CD4-positive, alpha-beta T cell (primary cell): ENCODE data around the gene CASP10. TPM values are rescaled to one million over a fixed set of nuclear protein-coding genes. Genes with fewer than 3 reads are reported as not detected.

ENCODE experiments used
- ATAC-seq: fragments of 200-7000 bp; cut with Tn5 transposase; one replicate; pipeline ENCODE4 v1.10.0; 2022; ENCODE audit warnings: mild to moderate bottlenecking; ENCODE audit not compliant: poor library complexity
- CTCF ChIA-PET: fragments of 350-600 bp; sonication (Branson Sonifier 250); formaldehyde crosslinking; loops from one replicate; lab custom pipeline; 2021; ENCODE audit warnings: antibody characterized with exemption, inconsistent platforms; lab: Charles Lee
- POLR2A ChIA-PET: fragments of 350-600 bp; sonication (Branson Sonifier 250); formaldehyde crosslinking; loops from one replicate; lab custom pipeline; 2021; ENCODE audit warnings: antibody characterized with exemption, inconsistent platforms; lab: Charles Lee
- DNase-seq, 14 experiments: peaks; one replicate each; pipeline ENCODE4 v3.0.0-alpha.2; 2013 to 2020; ENCODE audit warnings: mixed read lengths in 2 of 14
- H3K27ac ChIP-seq, 2 donors: one replicate each; pipeline versions ENCODE4 v1.5.1 to v1.7.0; 2013; ENCODE audit warnings: low read length in 2 of 2, low read depth in 1 of 2, mild to moderate bottlenecking in 1 of 2
- H3K27me3 ChIP-seq, 2 experiments: 1 replicate in 1 of 2; 2 replicates in 1 of 2; pipeline versions ENCODE4 v1.6.1 to v1.7.0; 2013; ENCODE audit warnings: low read length in 2 of 2, control low read depth in 1 of 2, mild to moderate bottlenecking in 1 of 2, moderate library complexity in 1 of 2; ENCODE audit not compliant: insufficient read depth in 2 of 2, control insufficient read depth in 1 of 2
- H3K36me3 ChIP-seq: one replicate; pipeline ENCODE4 v1.6.1; 2013; ENCODE audit warnings: low read length, control low read depth; ENCODE audit not compliant: insufficient read depth
- H3K4me1 ChIP-seq: one replicate; pipeline ENCODE4 v1.6.1; 2013; ENCODE audit warnings: low read length, control low read depth; ENCODE audit not compliant: insufficient read depth
- H3K4me3 ChIP-seq: one replicate; pipeline ENCODE4 v1.5.1; 2013; ENCODE audit warnings: mild to moderate bottlenecking, low read length, moderate library complexity
- H3K9me3 ChIP-seq, 2 experiments: 1 replicate in 1 of 2; 2 replicates in 1 of 2; pipeline versions ENCODE4 v1.6.1 to v1.7.0; 2013; ENCODE audit warnings: low read length in 2 of 2, mild to moderate bottlenecking in 2 of 2, control low read depth in 1 of 2, moderate library complexity in 1 of 2; ENCODE audit not compliant: control insufficient read depth in 1 of 2, insufficient read depth in 1 of 2
- H3K27ac Mint-ChIP-seq: one replicate; pipeline ENCODE4 v1.8.0; 2020; ENCODE audit warnings: mixed read lengths
- H3K27me3 Mint-ChIP-seq: one replicate; pipeline ENCODE4 v1.8.0; 2021; ENCODE audit warnings: mixed read lengths
- H3K36me3 Mint-ChIP-seq: one replicate; pipeline ENCODE4 v1.8.0; 2021; ENCODE audit warnings: low read depth, mixed read lengths
- H3K4me1 Mint-ChIP-seq: one replicate; pipeline ENCODE4 v1.8.0; 2021; ENCODE audit warnings: low read depth, mixed read lengths
- H3K4me3 Mint-ChIP-seq: one replicate; pipeline ENCODE4 v1.8.0; 2020; ENCODE audit warnings: mild to moderate bottlenecking, mixed read lengths
- H3K9me3 Mint-ChIP-seq: one replicate; pipeline ENCODE4 v1.8.0; 2020; ENCODE audit warnings: mixed read lengths
- intact Hi-C, 2 experiments: fragments of 100-400 bp; cut with DNase I in 1 of 2; cut with micrococcal nuclease in 1 of 2; formaldehyde crosslinking; loops; one replicate each; pipeline versions ENCODE4 v1.15.1 to v1.9.0; 2023 to 2025; cut with DNase I, micrococcal nuclease
- total RNA-seq, 174 experiments: library from RNA in 2 of 174; stranded (reverse) in 2 of 174; gene quantifications; one replicate each; pipeline ENCODE4 v1.2.3 and lab custom pipeline; 2021 to 2026
- TF ChIP-seq, protein P1 (sequence below): fragments of 200-600 bp; IDR thresholded peaks from one replicate; pipeline ENCODE4 v1.8.0; 2022; ENCODE audit warnings: antibody characterized with exemption, mild to moderate bottlenecking

CASP10 gene
- total RNA-seq, 2 experiments from 2014 or later = 12.6 to 13.7 TPM

DNA sequence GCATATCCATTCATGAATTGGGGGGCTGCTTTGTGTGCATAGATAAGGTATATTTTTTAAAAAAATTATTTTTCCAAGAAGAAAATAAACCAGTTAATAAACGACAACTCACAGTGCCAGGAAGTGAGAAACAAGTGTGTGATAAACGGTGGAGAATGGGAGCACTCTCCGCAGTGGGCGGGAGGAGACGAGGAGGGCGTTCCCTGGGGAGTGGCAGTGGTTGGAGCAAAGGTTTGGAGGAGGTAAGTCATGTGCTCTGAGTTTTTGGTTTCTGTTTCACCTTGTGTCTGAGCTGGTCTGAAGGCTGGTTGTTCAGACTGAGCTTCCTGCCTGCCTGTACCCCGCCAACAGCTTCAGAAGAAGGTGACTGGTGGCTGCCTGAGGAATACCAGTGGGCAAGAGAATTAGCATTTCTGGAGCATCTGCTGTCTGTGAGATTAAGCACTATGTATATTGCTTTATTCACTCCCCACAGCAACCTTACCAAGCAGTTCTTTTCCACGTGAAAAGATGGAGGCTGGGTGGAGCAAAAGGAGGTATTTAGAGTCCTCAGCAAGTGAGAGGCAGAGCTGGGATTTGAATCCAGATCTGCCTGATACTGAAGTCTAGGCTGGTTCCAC is 50.4 kb downstream of the CASP10 start:
- ChIA-PET CTCF (interaction anchor here (1.0 to 4.5 kb wide), 16 partner anchors 13 to 327 kb away, joined by 3 to 105 read pairs (median 20); partner anchors contain the start of genes CASP10, CASP8, ORC2 and STRADB), POLR2A (interaction anchor here (0.7 to 3.3 kb wide), 37 partner anchors 9 to 547 kb away, joined by 3 to 120 read pairs (median 6); partner anchors contain the start of genes ALS2, CASP10, CASP8 and CFLAR)
- H3K9me3 Mint-ChIP-seq = no peaks in the 10 kb centered on the region
- ATAC-seq (peak; percentile 89), DNase-seq (peak; percentile 60 to 96 (median 80))
- H3K4me1 Mint-ChIP-seq = peaks cover 76% of the 10 kb centered on the region
- peaks cover 10% of the 10 kb centered on the region for H3K36me3 ChIP-seq
- H3K4me3 Mint-ChIP-seq = peak overlapping the region; percentile 97
- intact Hi-C loops = loop anchor here (2.0 to 10.0 kb wide), 9 partner anchors 21 to 944 kb away; partner anchors contain the start of genes TMEM237 (in 2 of the 2), ALS2 (in 1 of the 2), CFLAR (in 1 of the 2) and HYCC2 (in 1 of the 2)
- TF ChIP-seq, protein P1, sequence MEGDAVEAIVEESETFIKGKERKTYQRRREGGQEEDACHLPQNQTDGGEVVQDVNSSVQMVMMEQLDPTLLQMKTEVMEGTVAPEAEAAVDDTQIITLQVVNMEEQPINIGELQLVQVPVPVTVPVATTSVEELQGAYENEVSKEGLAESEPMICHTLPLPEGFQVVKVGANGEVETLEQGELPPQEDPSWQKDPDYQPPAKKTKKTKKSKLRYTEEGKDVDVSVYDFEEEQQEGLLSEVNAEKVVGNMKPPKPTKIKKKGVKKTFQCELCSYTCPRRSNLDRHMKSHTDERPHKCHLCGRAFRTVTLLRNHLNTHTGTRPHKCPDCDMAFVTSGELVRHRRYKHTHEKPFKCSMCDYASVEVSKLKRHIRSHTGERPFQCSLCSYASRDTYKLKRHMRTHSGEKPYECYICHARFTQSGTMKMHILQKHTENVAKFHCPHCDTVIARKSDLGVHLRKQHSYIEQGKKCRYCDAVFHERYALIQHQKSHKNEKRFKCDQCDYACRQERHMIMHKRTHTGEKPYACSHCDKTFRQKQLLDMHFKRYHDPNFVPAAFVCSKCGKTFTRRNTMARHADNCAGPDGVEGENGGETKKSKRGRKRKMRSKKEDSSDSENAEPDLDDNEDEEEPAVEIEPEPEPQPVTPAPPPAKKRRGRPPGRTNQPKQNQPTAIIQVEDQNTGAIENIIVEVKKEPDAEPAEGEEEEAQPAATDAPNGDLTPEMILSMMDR = no peak
- peak overlapping the region; percentile 95 for H3K27ac Mint-ChIP-seq
- no peaks in the 10 kb centered on the region for H3K27me3 ChIP-seq
- no peaks in the 10 kb centered on the region for H3K27me3 Mint-ChIP-seq
- peak overlapping the region; percentile 80 for H3K4me3 ChIP-seq
- H3K36me3 Mint-ChIP-seq = peaks cover 30% of the 10 kb centered on the region
- H3K4me1 ChIP-seq = peaks cover 47% of the 10 kb centered on the region
- H3K27ac ChIP-seq = peak overlapping the region; percentile 77 to 86
- H3K9me3 ChIP-seq = no peaks in the 10 kb centered on the region

DNA sequence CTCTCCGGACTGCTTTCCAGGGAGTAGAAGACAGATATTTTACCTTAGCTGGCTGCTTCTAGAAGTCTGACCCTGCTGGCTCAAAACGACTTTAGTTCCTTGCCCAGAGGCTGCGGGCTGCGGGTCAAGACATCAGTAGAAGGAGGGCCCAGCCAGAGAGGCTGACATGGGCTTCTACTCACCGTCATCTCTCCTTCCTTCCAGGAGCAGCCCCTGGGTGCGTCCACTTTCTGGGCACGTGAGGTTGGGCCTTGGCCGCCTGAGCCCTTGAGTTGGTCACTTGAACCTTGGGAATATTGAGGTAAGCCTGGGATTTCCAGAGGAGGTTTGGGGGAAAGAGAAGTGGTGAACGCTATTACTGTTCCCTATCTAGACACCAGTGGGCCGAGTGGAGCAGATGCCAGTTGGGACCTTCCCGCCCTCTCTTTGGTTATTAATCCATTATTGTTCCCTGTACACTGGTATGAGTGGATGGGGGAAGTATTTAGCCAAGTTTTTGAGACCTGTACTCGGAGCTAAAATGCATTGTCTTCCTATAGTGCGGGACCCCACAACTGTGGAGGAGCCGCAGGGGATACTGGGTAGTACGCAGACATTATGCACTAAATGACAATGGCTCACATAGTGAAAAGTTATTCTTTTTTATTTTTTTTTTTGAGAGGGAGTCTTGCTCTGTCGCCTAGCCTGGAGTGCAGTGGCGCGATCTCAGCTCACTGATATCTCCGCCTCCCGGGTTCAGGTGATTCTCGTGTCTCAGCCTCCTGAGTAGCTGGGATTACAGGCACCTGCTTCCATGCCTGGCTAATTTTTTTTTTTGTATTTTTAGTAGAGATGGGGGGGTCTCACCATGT is 51.1 kb downstream of the CASP10 start:
- peak in 4 of 14 experiments; percentile 13 to 47 (median 36) for DNase-seq
- no peaks in the 10 kb centered on the region for H3K27me3 ChIP-seq
- H3K27ac ChIP-seq = peak overlapping the region; percentile 77 to 86
- Mint-ChIP-seq H3K27me3 (no peaks in the 10 kb centered on the region), H3K4me3 (peak overlapping the region; percentile 97), H3K27ac (peak overlapping the region; percentile 95), H3K4me1 (peaks cover 69% of the 10 kb centered on the region), H3K36me3 (peaks cover 30% of the 10 kb centered on the region), H3K9me3 (no peaks in the 10 kb centered on the region)
- no peak for ATAC-seq
- TF ChIP-seq, protein P1 = no peak
- H3K4me3 ChIP-seq = peak overlapping the region; percentile 80
- H3K4me1 ChIP-seq = peaks cover 42% of the 10 kb centered on the region
- intact Hi-C loops = loop anchor here (2.0 to 10.0 kb wide), 9 partner anchors 21 to 943 kb away; partner anchors contain the start of genes TMEM237 (in 2 of the 2), ALS2 (in 1 of the 2), CFLAR (in 1 of the 2) and HYCC2 (in 1 of the 2)
- ChIA-PET CTCF (interaction anchor here (1.0 to 4.5 kb wide), 14 partner anchors 13 to 270 kb away, joined by 3 to 105 read pairs (median 20); partner anchors contain the start of genes CASP10, CASP8, ORC2 and STRADB), POLR2A (interaction anchor here (0.6 to 3.3 kb wide), 38 partner anchors 8 to 547 kb away, joined by 3 to 120 read pairs (median 5); partner anchors contain the start of genes ALS2, CASP10, CASP8 and CFLAR)
- H3K9me3 ChIP-seq = no peaks in the 10 kb centered on the region
- peaks cover 10% of the 10 kb centered on the region for H3K36me3 ChIP-seq

DNA sequence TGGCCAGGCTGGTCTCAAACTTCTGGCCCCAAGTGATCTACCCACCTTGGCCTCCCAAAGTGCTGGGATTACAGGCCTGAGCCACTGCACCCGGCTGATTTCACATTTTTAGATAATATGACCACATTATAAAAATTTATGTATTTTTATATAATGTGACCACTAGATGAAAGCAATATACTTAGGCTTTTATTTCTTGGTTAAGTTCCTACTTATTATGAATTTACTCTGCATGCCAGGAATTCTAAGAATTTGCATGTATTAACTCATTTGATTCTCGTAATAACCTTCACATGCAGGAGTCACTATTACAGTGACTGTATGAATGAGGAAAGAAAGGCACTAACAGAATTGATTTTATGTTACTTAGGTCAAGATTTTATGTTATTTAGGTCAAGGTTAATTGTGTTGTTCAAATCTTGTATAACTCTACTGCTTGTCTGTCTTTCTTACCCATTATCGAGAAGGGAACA is 51.8 kb downstream of the CASP10 start:
- H3K27me3 ChIP-seq = no peaks in the 10 kb centered on the region
- Mint-ChIP-seq H3K27me3 (no peaks in the 10 kb centered on the region), H3K4me3 (peak overlapping the region; percentile 97), H3K4me1 (peaks cover 73% of the 10 kb centered on the region), H3K9me3 (no peaks in the 10 kb centered on the region), H3K27ac (peak overlapping the region; percentile 95), H3K36me3 (peaks cover 36% of the 10 kb centered on the region)
- H3K9me3 ChIP-seq = no peaks in the 10 kb centered on the region
- DNase-seq (no peak), ATAC-seq (no peak)
- intact Hi-C loops = loop anchor here (5.0 to 10.0 kb wide), 9 partner anchors 43 to 943 kb away; partner anchors contain the start of genes TMEM237 (in 2 of the 2), ALS2 (in 1 of the 2), CFLAR (in 1 of the 2) and HYCC2 (in 1 of the 2)
- TF ChIP-seq, protein P1 = no peak
- peak overlapping the region in 1 of 2 donors; percentile 86 for H3K27ac ChIP-seq
- peaks cover 47% of the 10 kb centered on the region for H3K4me1 ChIP-seq
- POLR2A ChIA-PET = interaction anchor here (0.6 to 3.3 kb wide), 13 partner anchors 10 to 271 kb away, joined by 3 to 120 read pairs (median 7); partner anchors contain the start of genes CASP10, CASP8 and CFLAR
- H3K4me3 ChIP-seq = peak overlapping the region; percentile 80
- CTCF ChIA-PET = interaction anchor here (1.4 to 4.5 kb wide), 4 partner anchors 27 to 130 kb away, joined by 3 to 105 read pairs (median 54); partner anchors contain the start of genes CASP10 and CASP8
- peaks cover 14% of the 10 kb centered on the region for H3K36me3 ChIP-seq
